SIG-M5 treated with dmso at 0.1 percent for 504 hours (cell line): ENCODE measurements around the gene CD2.
"Not testable (repeated sequence)": the region's sequence is repeated elsewhere in the genome, so short reads cannot be mapped to it uniquely, and the experiment has no call there.

ENCODE experiments used
- DNase-seq: peaks from one replicate; lab custom pipeline; 2025; ENCODE audit not compliant: unreplicated experiment; lab: John Stamatoyannopoulos, UW

Gene CD2

DNA sequence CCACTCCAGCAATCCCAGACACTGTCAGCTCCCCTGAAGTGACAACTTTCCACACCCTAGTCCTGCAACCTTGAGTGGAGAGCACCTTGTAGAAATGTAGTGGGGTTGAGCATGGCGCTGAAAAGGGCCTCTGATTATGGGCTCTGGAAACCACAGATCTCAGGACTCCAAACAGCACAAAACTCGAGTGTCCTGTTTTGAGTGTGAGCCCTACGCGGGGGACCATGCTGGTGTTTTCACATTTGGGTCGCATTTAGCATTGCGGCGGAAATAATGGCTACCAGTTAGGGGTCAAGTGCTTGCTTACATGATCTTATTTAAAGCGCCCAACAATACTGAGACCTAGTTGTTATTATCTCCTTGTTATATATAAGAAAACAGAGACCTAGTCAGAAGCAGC, 1.9 kb downstream of the CD2 start:
- DNase-seq, result not testable (repeated sequence)

DNA sequence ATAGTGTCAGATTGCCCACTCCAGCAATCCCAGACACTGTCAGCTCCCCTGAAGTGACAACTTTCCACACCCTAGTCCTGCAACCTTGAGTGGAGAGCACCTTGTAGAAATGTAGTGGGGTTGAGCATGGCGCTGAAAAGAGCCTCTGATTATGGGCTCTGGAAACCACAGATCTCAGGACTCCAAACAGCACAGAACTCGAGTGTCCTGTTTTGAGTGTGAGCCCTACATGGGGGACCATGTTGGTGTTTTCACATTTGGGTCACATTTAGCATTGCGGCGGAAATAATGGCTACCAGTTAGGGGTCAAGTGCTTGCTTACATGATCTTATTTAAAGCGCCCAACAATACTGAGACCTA, 4.2 kb downstream of the CD2 start:
- DNase-seq, result not testable (repeated sequence)

DNA sequence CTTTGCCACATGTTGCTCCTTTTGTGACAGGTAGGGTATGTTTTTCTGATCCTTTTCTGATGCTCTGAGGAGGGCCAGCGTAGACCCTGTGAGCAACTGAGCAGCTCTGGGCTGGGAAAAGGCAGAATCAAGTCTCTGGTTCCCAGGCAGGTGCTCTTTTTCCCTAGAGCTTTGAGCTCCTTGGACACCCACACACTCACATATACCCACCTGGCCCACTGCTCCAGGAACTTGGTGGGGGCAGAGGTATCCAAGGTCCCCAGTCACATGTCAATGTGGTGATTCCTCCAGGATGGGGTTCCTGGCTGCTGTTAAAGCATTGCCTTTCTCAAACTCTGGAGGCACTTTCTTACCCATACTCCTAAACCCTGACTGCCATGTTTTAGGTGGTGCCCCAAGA, 5.4 kb downstream of the CD2 start:
- no peak for DNase-seq

DNA sequence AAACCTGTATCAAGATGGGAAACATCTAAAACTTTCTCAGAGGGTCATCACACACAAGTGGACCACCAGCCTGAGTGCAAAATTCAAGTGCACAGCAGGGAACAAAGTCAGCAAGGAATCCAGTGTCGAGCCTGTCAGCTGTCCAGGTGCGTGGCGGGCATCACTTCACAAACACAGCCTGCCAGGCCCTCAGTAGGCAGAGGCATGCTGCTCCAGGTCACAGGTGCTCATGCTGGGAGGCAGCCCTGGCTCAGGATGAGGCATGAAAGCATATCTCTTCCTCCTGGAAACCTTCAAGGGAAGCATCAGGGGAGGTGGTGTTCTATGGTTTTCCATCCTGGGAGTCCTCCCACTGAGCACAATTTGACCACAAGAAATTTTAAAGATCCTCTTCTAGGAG, 6.3 kb downstream of the CD2 start:
- no peak for DNase-seq

DNA sequence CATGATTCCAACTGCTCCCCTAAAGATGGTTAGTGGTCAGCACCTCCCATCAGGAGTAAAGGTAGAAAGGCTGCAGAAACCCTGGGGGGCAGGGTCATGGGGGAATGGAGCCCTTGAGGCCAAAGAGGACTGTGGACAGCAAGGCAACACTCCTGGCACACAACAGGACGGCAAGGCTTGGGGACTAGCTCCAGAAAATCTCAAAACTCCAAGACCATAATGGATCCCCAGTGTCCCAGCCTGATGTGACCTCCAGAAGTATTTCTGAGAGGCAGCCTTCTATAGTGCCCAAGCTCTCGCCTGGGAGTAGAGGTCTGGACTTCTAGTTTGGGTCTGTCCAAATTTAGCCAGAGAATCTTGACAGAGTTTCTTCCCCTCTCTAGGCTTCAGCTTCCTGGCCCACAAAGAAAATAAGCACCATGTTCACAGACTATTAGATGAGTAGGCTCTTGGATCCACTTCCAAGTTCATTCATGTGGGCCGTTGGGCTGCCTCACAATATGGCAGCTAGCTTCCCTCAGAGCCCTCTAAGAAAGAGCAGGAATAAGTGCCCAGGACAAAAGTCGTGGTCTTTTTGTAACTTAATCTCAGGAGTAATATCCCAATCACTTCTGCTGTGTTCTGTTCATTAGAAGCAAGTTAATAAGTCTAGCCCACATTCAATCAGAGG, 6.9 kb downstream of the CD2 start:
- no peak for DNase-seq

DNA sequence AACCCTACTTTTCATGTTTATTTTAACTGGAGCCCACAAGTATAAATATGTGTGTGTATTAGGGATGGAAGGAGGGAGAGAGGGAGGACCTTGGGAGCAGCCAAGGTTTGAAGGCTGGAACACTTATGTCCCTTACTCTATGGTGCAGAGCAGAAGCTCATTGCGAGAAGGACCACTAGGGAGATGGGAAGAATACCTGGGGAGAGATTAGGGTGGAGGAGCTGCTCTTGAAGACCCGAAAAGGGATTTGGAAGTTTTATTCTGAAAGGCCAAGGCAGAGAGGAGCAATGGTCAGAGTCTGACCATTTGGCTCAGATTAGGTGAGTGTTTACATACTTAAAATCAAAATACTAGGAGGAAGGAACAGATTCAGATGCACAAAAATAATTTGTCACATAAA, 8.1 kb downstream of the CD2 start:
- DNase-seq, result no peak

DNA sequence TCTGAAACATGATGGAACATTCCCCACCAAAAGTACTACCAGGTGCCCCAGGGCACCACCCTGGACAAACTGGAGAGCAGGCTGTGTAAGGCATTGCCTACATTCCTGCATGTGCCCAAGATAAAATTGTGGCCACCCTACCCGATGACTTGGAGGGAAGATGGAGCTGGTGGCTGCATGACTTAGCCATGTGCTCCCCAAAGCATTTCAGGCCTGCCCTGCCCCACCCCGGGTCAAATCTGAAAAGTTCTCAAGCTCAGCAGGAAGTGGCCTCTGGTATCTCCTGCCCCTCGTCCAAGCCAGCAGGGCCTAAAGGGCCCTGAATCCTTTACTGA, 8.5 kb downstream of the CD2 start:
- no peak for DNase-seq

DNA sequence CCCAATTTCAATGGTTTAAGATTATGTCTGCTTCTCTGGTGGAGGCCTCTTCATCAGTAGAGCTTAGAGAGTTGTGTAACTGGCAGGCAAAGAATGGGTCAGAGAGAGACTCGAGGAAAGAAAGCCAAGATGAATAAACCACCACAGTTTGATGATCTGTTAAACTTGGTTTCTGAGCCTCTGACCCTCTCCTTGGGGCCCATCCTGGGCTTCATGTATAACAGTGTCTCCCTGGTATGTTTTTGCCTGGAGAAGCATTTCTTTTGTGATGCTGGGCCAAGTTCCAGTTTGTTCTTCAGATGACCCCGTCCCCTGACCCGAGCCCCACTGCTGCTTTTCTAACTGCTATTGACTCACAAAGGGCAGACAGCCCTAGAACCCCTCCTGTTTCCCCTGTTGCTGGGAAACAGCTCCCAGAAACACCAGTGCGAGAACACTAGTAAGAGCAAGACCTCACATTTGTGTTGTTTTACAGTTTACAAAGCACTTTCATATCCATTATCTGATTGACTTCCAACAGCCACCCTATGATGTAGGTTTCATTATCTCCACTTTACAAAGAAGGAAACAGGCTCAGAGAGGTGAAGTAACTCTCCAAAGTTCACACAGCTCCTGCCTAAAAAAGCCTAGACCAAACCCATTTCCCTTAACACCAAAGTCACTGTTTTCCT, 9.0 kb downstream of the CD2 start:
- no peak for DNase-seq

DNA sequence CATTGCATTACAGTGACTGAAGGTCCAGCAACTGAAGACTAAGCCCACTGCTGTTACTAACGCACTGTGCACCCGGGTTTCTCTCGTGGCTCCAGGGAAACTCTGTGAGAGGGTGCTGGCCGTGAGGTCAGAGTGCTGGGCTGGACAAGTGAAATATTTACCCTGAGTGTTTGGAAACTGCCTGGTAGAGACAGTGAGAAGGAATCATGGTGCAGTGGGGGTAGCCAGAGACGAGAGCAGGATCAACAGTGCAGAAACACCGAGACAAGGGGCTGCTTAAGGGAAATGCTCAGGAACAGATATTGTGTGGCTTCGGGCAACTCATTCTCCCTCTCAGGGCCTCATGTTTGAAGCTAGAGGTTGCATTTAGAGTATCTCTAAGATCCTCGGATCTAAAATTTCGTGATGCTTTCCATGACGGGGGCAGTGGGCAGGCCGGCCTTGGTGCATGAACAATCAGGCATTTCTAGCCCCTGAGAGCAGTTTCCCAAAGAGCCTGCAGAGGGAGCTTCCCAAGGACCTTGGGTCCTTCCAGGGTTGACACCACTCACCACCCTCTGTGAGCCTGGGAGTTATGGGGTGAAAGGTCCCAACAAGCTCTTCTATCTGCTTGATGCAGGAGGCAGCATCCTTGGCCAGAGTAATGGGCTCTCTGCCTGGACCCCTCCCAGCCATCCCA, 9.7 kb downstream of the CD2 start:
- peak; percentile 26 for DNase-seq

DNA sequence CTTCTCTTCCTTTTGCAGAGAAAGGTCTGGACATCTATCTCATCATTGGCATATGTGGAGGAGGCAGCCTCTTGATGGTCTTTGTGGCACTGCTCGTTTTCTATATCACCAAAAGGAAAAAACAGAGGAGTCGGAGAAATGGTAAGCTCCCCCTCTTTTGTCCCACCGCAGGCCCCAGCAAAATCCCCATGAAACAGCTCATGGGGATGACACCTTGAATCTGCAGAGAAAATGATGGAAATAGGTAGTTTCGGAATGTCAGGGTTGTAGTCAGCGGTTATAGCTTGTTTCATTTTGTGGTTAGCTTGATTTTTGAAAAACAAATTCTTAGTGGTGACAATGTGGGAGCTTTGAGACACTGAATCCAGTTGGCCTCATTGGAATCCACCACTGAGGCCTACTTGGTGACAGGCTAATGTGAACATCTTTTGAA, 10.3 kb downstream of the CD2 start:
- no peak for DNase-seq

DNA sequence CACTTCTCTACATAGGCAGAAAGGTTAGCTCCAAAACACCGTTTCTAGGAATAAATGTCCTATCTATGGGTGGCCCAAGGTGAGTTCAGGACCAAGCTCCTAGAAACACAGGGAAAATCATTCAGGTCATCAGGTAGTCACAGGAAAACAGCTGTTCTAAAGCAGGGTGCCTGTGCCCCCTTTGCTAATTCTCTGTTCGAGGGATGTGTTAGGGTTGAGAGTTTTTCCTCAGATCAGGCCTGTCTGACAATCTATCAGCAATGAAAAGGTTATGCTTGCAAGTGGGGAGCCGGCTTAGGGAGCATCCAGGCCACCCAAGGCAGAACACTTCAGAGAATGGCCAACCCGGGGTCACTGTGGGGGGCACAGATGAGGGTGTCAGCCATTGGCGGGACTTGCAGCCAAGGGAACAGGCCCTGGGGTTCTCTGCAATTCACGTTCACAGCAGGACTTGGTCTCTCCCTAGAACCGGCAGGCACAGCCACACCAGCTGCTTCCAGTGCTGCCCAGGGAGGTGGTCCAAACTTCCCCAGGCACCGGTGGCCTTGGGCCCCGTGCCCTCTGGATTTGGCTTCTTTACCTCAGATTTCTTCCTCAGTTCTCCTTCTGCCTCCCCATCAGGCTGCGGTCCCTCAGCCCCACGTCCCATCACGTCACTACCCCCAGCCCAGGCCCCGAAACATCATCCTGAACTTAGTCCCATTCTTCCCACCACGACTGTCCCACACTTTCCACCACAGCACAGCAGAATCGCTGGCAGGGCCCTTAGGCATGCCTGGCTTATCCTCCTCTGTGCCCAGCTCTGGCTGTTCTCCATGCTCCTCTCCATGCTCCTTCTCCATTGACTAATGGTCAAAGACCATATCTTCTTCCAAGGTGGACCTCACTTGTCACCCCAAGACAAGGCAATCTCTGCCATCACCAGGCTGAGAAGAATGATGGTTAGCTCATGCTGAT, 11.0 kb downstream of the CD2 start:
- no peak for DNase-seq

DNA sequence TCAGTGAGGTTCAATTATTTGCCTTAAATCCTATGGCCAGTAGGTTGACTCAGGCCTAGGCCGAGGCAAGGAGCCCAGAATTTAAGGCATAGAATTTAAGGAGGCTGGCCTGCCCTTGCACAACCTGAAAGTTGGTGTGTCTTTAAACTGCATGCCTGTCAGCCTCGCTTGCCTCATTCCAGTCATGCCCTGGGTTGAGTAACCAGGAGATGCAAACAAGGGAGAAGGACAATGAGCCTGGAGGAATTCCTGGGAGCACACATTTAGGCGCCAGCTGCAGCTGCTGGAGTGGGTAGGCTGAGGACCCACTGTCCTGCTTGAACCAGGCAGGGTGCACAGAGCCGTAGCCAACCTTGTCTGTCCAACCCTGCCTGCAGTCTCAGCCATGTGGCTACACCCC, 11.7 kb downstream of the CD2 start:
- no peak for DNase-seq

DNA sequence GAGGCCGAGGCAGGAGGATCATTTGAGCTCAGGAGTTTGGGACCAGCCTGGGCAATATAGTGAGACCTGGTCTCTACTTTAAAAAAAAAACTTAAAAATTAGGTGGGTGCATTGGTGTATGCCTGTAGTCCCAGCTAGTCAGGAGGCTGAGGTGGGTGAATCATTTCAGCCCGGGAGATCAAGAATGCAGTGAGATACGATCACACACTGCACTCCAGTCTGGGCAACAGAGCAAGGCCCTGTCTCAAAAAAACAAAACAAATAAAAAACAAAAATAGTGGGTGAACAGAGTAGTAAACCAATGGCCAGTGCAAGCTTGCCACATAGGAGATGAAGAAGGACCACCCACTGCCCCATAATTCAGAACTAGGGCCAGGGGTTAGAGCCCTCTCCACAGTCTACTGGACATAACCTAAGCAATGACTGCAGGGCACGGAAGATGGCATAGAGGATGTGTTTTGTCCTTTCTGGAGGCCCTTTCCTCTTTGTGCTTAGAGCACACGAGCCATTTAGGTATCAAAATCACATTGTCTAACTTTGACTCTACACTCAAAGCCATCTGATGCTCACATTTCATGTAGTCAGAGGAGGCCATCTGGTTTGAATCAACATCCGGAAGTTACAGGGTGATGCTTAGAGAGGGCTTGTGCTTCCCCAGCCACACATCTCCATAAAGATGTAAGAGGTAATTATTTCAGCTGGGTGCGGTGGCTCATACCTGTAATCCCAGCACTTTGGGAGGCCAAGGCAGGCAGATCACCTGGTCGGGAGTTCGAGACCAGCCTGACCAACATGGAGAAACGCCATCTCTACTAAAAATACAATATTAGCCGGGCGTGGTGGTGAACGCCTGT, 12.6 kb downstream of the CD2 start:
- DNase-seq, result no peak

DNA sequence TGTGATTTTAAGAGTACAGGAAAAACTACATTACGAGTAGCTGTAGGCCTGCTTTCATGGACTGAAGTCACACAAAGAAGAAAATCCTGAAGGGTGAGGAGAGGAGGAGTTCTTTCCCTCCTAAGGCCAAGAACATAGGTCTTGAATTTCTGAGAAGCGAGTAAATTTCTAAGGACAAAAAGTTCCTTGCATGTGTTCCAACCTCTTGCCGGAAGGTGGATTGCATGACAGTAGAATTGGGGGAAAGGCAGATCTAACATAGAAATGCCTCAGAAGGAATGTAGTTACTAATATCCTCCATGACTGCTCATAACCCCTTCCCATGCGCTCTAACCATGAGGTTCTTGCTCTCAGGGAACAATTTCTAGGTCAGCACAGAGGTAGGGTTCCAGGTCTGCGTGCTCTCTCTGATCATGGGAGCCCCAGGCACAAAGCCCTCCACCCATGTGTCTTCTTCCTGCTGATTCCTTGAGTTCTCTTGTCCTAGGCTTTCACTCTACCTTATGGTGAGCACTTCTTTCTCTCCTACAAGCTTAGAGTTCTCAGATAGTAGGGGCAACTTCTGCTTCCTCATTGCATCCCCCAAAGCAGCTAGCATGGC, 13.7 kb downstream of the CD2 start:
- DNase-seq, result no peak

DNA sequence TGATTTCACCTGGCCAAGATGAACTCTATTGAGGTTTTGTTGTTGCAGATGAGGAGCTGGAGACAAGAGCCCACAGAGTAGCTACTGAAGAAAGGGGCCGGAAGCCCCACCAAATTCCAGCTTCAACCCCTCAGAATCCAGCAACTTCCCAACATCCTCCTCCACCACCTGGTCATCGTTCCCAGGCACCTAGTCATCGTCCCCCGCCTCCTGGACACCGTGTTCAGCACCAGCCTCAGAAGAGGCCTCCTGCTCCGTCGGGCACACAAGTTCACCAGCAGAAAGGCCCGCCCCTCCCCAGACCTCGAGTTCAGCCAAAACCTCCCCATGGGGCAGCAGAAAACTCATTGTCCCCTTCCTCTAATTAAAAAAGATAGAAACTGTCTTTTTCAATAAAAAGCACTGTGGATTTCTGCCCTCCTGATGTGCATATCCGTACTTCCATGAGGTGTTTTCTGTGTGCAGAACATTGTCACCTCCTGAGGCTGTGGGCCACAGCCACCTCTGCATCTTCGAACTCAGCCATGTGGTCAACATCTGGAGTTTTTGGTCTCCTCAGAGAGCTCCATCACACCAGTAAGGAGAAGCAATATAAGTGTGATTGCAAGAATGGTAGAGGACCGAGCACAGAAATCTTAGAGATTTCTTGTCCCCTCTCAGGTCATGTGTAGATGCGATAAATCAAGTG, 14.3 kb downstream of the CD2 start:
- DNase-seq, result no peak

DNA sequence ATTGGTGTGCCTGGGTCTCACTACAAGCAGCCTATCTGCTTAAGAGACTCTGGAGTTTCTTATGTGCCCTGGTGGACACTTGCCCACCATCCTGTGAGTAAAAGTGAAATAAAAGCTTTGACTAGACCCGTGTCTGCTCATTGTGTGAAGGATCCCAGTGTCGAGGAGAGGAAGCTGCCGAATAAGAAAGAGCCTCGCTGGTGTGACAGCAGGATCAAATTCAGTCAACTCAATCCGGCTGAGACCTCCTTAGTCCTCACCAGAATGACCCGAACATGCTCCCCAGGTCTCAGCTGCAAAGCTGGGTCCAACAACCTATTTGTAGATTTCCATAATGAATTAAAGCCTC, 14.8 kb downstream of the CD2 start:
- no peak for DNase-seq

DNA sequence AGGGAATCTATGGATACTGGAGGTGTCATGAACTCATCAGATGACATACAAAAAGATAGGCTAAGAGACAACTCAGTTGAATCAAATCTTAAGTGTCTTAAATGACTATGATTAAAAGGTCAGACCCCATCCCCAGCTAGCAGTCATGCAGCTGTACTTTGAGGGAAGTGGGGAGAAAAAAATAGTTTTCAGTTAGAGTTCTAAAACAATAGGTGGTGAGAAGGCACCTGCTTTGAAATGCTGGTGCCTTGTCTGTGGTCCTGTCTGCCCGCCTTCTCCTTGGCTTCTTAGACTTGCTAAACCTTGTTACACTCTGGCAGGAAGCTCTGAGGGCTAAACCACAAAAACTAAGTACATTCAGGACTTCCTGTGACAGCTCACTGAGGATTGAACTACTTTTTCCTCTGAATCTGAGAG, 15.3 kb downstream of the CD2 start:
- peak; percentile 51 for DNase-seq

DNA sequence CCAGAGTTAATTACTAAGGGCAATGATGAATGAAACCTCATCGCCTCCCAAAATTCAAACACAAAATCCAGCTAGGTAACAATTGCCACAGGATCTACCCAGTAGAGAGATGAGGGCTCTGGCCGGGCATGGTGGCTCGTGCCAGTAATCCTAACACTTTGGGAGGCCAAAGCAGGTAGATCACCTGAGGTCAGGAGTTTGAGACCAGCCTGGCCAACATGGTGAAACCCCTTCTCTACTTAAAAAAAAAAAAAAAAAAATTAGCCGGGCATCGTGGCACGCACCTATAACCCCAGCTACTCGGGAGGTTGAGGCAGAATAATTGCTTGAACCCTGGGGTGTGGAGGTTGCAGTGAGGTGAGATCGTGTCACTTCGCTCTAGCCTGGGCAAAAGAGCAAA, 15.8 kb downstream of the CD2 start:
- DNase-seq, result no peak

DNA sequence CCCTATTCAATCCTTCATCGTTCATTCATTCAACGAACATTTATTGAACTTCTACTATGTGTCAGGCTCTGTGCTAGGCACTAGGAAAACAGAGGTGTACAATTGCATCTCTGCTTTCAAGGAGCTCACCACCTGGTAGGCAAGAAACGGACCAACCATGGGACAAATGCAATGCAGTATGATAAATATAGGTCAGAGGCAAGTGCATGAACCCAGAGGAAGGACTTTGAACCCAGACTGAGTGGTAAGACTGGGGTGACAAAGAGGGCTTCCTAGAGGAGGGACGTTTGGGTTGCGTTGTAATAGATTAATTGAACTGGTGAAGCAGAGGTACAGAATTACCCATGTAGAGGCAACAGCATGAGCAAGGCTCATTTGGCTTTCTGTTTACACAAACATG, 16.4 kb downstream of the CD2 start:
- no peak for DNase-seq
